Stimulated activated CD4-positive, alpha-beta T cell treated with anti-CD3 and anti-CD28 coated beads, Interleukin-15, amount 100 ng/mL, for 24 hours (primary cell): ENCODE results near the gene ALOXE3.
"Not testable (repeated sequence)": the region's sequence is repeated elsewhere in the genome, so short reads cannot be mapped to it uniquely, and the experiment has no call there.

Experiments used
- DNase-seq: peaks from one replicate; pipeline ENCODE4 v3.0.0-alpha.2; 2020

The ALOXE3 gene

GRCh38 chr17:8066841-8067775 is 51.2 kb downstream of the ALOXE3 start:
- no peak for DNase-seq

DNA sequence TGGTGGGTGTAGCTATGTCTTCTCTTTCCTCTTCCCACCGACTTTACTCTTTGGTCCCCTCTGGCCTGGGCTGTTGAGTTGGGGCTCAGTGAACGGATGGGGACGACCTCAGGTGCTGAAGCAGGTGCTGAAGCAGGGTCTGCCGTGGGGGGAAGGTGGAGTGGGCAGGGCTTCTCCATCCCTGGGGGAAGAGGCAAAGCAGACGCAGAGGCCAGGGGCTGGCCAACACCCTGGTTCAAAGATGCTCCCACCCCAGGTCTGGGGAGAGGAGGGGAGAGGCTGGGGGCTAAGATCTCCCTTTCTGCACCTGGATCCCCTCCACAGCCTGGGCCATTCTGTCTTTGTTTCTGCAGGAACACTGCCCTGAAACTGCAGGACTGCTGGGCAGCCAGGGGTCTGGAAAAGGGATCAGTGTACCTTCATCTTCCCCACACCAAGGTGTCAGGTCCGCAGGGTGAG is 53.7 kb downstream of the ALOXE3 start:
- DNase-seq, result no peak

- no peak for DNase-seq
These were observed 54.4 kb downstream of the ALOXE3 start for GRCh38 chr17:8063761-8064534.

- no peak for DNase-seq
These were observed 55.4 kb downstream of the ALOXE3 start for GRCh38 chr17:8062807-8063483.

- DNase-seq, result no peak
These were observed 55.9 kb downstream of the ALOXE3 start for GRCh38 chr17:8062435-8062806.

DNA sequence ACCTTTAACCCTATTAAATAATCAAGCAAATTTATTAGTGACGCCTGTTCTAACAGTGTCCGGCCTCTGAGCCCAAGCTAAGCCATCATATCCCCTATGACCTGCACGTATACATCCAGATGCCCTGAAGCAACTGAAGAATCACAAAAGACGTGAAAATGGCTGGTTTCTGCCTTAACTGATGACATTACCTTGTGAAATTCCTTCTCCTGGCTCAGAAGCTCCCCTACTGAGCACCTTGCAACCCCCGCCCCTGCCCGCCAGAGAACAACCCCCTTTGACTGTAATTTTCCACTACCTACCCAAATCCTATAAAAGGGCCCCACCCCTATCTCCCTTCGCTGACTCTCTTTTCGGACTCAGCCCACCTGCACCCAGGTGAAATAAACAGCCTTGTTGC is 56.5 kb downstream of the ALOXE3 start:
- not testable (repeated sequence) for DNase-seq

GRCh38 chr17:8060274-8060673 is 58.0 kb downstream of the ALOXE3 start:
- peak; percentile 60 for DNase-seq

- DNase-seq, result no peak
These were observed 59.2 kb downstream of the ALOXE3 start for GRCh38 chr17:8059131-8059530.

DNA sequence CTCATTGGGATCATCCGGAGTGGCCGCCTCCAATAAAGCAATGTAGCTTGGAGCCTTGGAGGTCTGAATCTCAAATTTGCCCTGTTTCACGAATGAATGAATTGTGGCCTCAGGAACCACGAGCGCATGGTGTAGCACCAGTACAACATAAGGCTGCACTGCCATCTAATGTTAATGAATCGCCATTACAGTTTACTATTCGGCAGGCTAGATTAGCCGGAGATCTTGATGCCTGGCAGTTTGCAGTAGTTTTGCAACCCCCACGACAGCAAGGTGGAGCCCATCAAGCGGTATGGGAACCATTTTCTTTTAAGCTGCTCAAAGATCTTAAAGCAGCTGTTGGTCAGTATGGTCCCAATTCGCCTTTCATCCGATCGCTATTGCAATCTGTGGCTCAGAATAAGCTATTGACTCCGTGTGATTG is 60.6 kb downstream of the ALOXE3 start:
- peak; percentile 56 for DNase-seq

DNA sequence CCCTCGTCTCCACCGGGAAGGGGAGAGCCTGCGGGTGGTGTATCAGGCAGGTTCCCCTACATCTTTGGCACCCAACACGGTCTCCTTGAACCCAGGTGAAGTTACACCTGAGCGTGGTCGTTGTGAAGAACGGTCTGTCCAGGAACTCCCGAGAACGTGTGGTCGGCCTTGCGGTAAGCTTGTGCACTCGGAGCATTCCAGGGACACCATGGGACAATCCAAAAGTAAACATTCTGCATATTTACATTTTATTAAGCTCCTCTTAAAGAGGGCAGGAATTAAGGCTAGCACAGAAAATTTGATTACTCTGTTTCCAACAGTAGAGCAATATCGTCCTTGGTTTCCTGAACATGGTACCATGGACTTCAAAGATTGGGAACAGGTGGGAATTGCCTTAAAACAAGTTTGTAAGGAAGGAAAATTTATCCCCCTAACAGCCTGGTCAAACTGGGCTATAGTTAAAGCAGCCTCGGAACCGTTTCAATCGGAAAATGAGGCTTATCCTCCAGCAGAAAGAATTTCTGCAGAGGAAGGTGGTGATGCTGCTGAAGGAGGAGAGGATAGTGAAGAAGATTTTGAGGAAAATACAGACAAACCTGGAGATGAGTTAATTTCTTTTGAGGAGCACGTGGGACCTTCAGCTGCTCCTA is 61.2 kb downstream of the ALOXE3 start:
- DNase-seq, result no peak

- peak; percentile 42 for DNase-seq
These were observed 61.9 kb downstream of the ALOXE3 start for GRCh38 chr17:8056232-8056975.

DNA sequence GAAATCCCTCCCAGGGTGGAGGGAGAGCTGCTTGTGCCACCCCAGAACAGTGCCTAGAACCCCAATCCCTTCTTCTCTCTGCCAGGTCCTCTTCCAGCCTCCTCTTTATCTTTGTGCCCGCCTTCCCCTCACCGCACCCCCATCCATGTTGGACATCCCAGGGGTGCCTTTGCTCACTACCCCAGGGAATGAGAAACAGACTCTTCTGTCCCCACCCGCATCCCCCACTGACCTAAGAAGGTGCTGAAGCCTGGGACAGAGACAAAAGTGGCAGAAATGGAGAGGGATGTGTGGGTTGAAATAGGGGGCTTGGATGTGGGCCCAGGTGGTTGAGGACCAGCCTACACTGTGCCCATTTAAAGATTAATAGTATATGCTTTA is 62.5 kb downstream of the ALOXE3 start:
- DNase-seq, result no peak

- DNase-seq, result no peak
These were observed 64.7 kb downstream of the ALOXE3 start for GRCh38 chr17:8053600-8053999.

DNA sequence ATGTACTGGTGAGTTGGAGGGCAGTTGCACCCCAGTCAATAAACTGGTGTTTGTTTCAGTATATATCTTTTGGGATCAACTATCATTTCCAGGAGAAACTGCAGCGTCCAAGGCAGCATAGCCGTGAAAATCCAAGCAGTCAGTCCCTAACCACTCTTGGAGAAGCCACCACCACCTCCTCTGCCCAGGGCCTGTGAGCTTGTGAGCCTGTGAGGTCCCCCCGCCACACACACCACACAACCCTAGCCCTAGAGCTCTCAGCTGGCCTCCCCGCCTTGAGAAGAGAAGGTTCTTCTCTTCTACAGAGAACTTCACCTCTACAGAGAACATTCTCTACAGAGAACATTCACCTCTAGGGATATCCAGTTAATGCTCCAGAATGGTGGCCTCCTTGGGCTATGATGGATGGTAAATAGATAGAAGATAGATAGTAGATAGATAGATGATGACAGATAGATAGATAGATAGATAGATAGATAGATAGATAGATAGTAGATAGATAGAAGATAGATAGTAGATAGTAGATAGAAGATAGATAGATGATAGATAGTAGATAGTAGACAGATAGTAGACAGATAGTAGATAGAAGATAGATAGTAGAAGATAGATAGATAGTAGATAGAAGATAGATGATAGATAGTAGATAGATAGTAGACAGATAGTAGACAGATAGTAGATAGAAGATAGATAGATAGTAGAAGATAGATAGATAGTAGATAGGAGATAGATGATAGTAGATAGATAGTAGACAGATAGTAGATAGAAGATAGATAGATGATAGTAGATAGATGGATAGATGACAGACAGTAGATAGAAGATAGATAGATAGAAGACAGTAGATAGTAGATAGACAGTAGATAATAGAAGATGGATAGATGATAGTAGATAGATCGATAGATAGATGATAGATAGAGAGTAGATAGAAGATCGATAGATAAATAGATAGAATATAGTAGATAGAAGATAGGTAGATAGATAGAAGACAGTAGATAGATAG is 65.8 kb downstream of the ALOXE3 start:
- no peak for DNase-seq

- no peak for DNase-seq
These were observed 66.5 kb downstream of the ALOXE3 start for GRCh38 chr17:8051831-8052230.

- DNase-seq, result no peak
These were observed 69.6 kb downstream of the ALOXE3 start for GRCh38 chr17:8048736-8049135.

DNA sequence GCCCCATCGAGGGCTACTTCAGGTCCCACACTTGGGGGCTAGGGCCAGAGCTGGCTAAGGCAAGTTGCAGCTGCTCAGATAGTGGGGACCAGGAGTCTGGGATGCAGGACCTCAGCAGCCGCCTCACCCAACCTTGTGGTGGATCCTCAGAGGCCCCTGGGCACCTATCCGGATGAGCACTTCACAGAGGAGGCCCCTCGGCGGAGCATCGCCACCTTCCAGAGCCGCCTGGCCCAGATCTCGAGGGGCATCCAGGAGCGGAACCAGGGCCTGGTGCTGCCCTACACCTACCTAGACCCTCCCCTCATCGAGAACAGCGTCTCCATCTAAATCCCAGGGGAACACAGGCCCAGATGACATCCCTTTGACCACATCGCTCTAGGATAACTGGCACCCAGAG is 70.1 kb downstream of the ALOXE3 start:
- no peak for DNase-seq

GRCh38 chr17:8047769-8048110 is 70.6 kb downstream of the ALOXE3 start:
- DNase-seq, result no peak

DNA sequence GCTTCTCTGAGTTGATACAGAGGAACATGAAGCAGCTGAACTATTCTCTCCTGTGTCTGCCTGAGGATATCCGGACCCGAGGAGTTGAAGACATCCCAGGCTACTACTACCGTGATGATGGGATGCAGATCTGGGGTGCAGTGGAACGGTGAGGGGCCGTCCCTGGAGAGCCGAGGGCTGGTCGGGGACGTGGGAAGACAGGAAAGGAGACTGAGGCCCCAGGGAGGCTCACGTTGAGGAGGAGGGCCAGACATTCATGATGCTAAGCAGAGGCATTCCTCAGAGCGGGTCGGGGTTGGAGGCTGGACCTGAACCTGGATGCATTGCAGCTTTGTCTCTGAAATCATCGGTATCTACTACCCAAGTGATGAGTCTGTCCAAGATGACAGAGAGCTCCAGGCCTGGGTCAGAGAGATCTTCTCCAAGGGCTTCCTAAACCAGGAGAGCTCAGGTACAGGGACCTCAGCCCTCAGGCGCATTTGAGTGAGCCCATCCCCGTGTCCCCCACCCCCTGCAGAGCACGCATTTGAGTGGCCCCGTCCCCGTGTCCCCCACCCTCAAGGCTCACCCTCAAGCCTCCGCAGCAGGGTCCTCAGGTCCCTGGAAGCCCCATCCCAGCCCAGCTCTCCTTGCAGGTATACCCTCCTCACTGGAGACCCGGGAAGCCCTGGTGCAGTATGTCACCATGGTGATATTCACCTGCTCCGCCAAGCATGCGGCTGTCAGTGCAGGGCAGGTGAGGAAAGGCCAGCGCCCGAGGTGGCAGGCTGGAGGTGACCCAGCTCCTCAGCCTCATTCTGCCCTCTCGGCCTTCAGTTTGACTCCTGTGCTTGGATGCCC is 71.2 kb downstream of the ALOXE3 start:
- no peak for DNase-seq
